ENCODE data around the gene ALDH3B1.

Gene ALDH3B1

DNA sequence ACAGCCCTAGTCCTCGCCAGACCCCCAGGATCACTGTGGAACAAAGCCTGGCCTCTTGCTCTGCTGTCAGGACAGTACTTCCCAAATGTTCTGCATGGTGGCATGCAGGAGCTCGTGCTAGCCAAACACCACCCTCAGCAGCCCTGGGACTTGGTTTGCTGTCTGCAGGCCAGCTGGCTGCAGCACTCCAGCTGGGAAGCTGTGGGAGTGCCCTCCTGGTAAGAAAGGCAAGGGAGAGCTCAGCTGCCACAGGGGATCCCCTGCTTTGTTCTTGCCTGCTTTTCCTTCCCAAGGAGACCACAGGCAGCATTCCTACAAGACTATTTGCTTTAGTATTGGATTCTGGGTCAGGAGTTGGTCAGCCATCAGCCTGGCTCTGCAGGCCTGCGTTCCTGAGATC lies 56.6 kb downstream of the ALDH3B1 start:
- H3K4me3 ChIP-seq (replicated peaks in 1 of 2; ENCODE audit: low read depth in 2 of 2, low read length in 2 of 2): no peak overlapping the region
- TF ChIP-seq CTCF (IDR thresholded peaks at IDR 0.05; ENCODE audit: low read depth, low read length): no peak
- no peak for DNase-seq (ENCODE audit: low read depth in 2 of 2)

DNA sequence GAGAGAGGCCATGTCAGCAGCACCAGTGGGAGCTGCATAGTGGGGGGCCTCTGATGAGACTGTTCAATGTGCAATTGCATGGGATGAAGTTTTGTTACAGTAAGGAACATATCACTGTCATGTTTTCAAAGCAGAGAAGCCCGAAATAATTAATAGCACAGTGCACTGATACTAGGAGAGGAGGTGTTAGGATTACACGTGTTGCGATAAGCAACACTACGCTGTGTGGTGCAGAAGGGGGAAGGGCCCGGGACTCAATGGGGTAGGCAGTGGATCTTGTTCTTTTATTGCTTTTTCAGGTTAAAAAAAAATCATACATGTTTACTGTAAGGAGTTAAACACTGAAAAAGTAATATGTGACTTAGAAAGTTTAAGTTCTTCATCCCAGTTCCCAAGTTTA lies 57.9 kb downstream of the ALDH3B1 start:
- no peak overlapping the region for H3K4me3 ChIP-seq (replicated peaks in 1 of 2; ENCODE audit: low read depth in 2 of 2, low read length in 2 of 2)
- DNase-seq (ENCODE audit: low read depth in 2 of 2): no peak
- no peak for TF ChIP-seq CTCF (IDR thresholded peaks at IDR 0.05; ENCODE audit: low read depth, low read length)

- TF ChIP-seq CTCF (IDR thresholded peaks at IDR 0.05; ENCODE audit: low read depth, low read length): no peak
- no peak for DNase-seq (ENCODE audit: low read depth in 2 of 2)
- no peak overlapping the region for H3K4me3 ChIP-seq (replicated peaks in 1 of 2; ENCODE audit: low read depth in 2 of 2, low read length in 2 of 2)
Measured at GRCh38 chr11:68071281-68072048, 61.3 kb downstream of the ALDH3B1 start.

DNA sequence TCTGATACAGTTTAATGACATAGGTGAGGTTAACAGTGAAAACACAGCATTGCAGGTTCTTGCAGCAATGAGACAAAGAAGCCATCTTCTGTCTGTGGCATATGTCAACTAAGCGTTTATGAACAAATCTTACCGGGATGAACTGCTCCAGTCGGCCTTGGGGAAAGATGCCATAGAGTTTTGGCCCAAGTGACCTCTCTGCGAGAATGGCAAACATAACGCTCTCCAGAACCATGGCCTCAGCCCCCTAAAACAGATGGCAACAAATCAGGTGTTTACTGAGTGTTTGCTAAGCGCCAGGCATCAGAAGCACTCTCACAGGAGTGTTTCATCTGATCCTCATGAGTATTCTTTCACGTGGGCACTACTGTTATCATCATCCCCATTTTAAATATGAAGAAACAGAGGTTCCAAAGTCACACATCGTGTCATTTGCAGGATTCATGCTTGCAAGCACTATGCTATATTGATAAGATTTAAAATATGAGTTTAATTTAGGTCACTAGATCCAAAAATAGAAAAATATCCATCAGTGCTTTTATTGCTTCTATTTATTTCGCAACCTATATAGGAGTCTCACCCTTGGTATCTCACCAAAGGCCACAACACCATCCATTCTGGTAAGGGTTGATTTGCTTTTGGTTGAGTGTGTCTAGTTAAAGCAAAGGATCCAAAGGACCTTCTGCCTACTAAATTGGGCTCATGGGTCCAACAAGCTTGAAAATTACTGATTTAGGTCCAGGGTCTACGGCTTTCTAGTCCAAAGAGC lies 64.6 kb downstream of the ALDH3B1 start:
- DNase-seq (ENCODE audit: low read depth in 2 of 2): no peak
- no peak overlapping the region for H3K4me3 ChIP-seq (replicated peaks in 1 of 2; ENCODE audit: low read depth in 2 of 2, low read length in 2 of 2)
- TF ChIP-seq CTCF (IDR thresholded peaks at IDR 0.05; ENCODE audit: low read depth, low read length): no peak

GRCh38 chr11:68076371-68077042 lies 66.4 kb downstream of the ALDH3B1 start:
- DNase-seq (ENCODE audit: low read depth in 2 of 2): no peak
- TF ChIP-seq CTCF (IDR thresholded peaks at IDR 0.05; ENCODE audit: low read depth, low read length): no peak

DNA sequence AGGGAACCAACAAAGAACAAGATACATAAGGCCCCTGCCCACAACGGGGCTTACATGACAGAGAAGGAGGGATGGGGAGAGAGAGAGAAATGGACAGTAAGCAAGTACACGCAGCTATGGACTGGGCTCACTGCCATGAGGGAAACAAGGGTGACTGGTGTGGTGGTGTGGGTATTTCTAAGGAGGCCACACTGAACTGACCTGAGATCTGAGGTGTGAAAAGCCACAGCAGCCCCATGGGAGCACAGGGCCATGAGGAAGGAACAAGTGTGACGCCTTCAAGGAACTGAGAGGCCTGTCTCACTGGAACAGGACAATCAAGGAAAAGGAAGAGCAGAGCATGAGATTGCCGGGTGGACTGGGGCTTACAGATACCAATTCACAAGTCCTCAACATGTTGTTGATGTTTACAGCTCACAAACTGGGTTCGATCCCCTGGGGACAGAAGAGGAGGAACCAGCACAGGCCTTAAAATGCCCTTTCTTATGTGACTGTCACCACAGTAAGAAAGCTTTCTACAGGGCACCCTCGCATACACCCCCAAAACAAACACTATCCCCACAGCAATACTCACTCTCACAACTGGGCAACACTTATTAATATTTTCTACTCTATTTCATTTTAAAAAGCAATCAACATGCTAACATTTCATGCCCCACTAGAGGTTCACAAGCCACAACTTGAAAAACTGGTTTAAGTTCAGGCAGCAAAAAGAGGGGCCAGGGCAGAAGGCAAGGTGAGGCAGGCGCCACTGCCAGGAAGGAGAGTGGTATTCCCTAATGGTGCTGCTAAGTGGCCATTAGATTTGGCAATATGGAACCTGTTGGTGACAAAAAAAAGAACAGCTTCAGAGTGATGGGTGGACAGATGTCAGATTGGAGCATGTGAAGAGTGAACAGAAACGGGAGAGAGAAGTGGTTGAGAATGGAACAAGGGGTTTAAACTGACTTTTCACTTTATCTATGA lies 67.8 kb downstream of the ALDH3B1 start:
- DNase-seq (ENCODE audit: low read depth in 2 of 2): no peak
- no peak overlapping the region for H3K4me3 ChIP-seq (replicated peaks in 1 of 2; ENCODE audit: low read depth in 2 of 2, low read length in 2 of 2)
- no peak for TF ChIP-seq CTCF (IDR thresholded peaks at IDR 0.05; ENCODE audit: low read depth, low read length)

More at GRCh38 chr11:68076371-68077042, 66.4 kb downstream of the ALDH3B1 start:
- H3K4me3 ChIP-seq (replicated peaks in 1 of 2; ENCODE audit: low read depth in 2 of 2, low read length in 2 of 2): no peak overlapping the region

Measured in cardiac fibroblast (primary cell).